Esophagus muscularis mucosa (tissue), 4 donors: ENCODE measurements around the gene MRPS15.

ENCODE experiments used
- CTCF ChIP-seq, 3 experiments: fragments of 200-600 bp in 2 of 3; fragments of 450-650 bp in 1 of 3; sonication (generic) in 2 of 3; IDR thresholded peaks; one replicate each; pipeline ENCODE4 v1.5.1; 2017 to 2019; ENCODE audit warnings: antibody characterized with exemption in 3 of 3, mild to moderate bottlenecking in 2 of 3, moderate library complexity in 1 of 3
- EP300 ChIP-seq: sonication (generic); formaldehyde crosslinking; IDR thresholded peaks from one replicate; pipeline ENCODE4 v1.6.1; 2017; ENCODE audit warnings: antibody characterized with exemption
- POLR2A ChIP-seq: fragments of 450-650 bp; IDR thresholded peaks from one replicate; pipeline ENCODE4 v1.6.1; 2017; ENCODE audit warnings: antibody characterized with exemption, moderate library complexity, mild to moderate bottlenecking, low read depth
- POLR2AphosphoS5 ChIP-seq, 2 donors: sonication (generic); formaldehyde crosslinking; IDR thresholded peaks; one replicate each; pipeline ENCODE4 v1.6.1; 2017; ENCODE audit warnings: antibody characterized with exemption in 2 of 2

- TF ChIP-seq CTCF (IDR thresholded peaks at IDR 0.05) (no peak), POLR2AphosphoS5 (IDR thresholded peaks at IDR 0.05) (no peak), POLR2A (no peak), EP300 (no peak)
Observed at GRCh38 chr1:36510418-36510817, 46.2 kb upstream of the MRPS15 start.
